Measurements from ENCODE around the gene FAM167B. TPM values are rescaled to one million over a fixed set of nuclear protein-coding genes. Genes with fewer than 3 reads are reported as not detected.

Gene FAM167B
- total RNA-seq, 1 experiment from 2014 or later, result 1.5 TPM

DNA sequence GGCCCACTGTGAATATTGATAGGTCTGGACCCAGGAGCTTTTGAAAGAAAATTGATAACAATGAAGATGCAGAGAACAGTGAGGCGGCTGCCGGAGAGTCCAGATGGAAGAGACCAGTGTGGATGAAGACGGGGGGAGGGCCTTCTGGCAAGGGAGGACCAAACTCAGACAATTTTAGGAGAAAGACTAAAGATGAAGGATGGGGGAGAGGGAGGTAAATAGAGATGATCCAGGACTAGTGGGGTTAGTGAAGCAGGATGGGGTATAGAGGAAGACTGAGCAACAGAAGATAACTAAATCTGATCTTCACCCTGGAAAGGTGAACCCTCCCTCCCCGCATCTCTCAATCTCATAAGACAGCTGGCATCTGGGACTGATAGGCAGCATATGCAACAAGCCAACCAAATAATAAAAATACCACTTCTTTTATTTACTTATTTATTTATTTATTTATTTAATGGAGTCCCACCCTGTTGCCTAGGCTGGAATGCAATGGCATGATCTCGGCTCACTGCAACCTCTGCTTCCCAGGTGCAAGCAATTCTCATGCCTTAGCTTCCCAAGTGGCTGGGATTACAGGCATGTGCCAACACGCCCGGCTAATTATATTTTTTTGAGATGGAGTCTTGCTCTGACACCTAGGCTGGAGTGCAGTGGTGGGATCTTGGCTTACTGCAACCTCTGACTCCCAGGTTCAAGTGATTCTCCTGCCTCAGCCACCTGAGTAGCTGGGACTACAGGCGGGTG, 14.3 kb upstream of the FAM167B start:
- H2BK20ac ChIP-seq (ENCODE audit: low read depth, low read length, poor library complexity, severe bottlenecking), result no peak overlapping the region
- H3K4ac ChIP-seq (ENCODE audit: low read depth, low read length), result no peak overlapping the region
- H2BK120ac ChIP-seq (ENCODE audit: low read depth, low read length, poor library complexity, severe bottlenecking), result no peak overlapping the region
- no peaks in the 10 kb centered on the region for H4K20me1 ChIP-seq (ENCODE audit: control insufficient read depth, insufficient read depth, insufficient read length)
- H4K5ac ChIP-seq (ENCODE audit: insufficient read length, low read depth, low read length), result no peak overlapping the region
- no peaks in the 10 kb centered on the region for H3K23me2 ChIP-seq (ENCODE audit: insufficient read length, low read depth, low read length, poor library complexity, severe bottlenecking)
- no peak overlapping the region for H3T11ph ChIP-seq (ENCODE audit: low read length)
- no peak overlapping the region for H3K27ac ChIP-seq (ENCODE audit: insufficient read length, low read depth, low read length)
- no peak overlapping the region for H3K4me2 ChIP-seq (ENCODE audit: insufficient read depth, insufficient read length, low read length)
- no peak overlapping the region for H2BK5ac ChIP-seq (ENCODE audit: insufficient read length, low read length)
- H2AFZ ChIP-seq (ENCODE audit: low read length), result no peak overlapping the region
- no peaks in the 10 kb centered on the region for H3K79me2 ChIP-seq (ENCODE audit: insufficient read depth, low read length)
- no peaks in the 10 kb centered on the region for H3K79me1 ChIP-seq (ENCODE audit: insufficient read depth, low read depth, low read length, poor library complexity, severe bottlenecking)
- H3K27me3 Mint-ChIP-seq (ENCODE audit: low read depth), result no peaks in the 10 kb centered on the region
- peaks cover 22 to 66% (median 31%) of the 10 kb centered on the region in 3 experiments for H3K36me3 Mint-ChIP-seq (ENCODE audit: insufficient read depth in 1 of 3, low read depth in 3 of 3)
- H3K27ac Mint-ChIP-seq, result peak overlapping the region in 2 of 3 experiments; percentile 89 to 95; a peak in 4 of 7 replicates
- no peak overlapping the region for H3K18ac ChIP-seq (ENCODE audit: insufficient read length, low read depth, low read length)
- H2BK15ac ChIP-seq (ENCODE audit: low read depth, low read length), result no peak overlapping the region
- H3K9me3 ChIP-seq (ENCODE audit: control insufficient read depth, low read depth, low read length), result no peaks in the 10 kb centered on the region
- no peak overlapping the region for H3K9ac ChIP-seq (ENCODE audit: extremely low read depth, insufficient read length, low read length)
- H4K91ac ChIP-seq (ENCODE audit: insufficient read length, low read depth, low read length), result no peak overlapping the region
- WGBS (ENCODE audit: extremely low coverage, insufficient read length, low lambda C conversion rate), result no CpG with 5 or more reads among the region's 8 CpGs
- H3K56ac ChIP-seq (ENCODE audit: insufficient read length, low read depth, low read length), result no peak overlapping the region
- H2AK5ac ChIP-seq (ENCODE audit: insufficient read length, low read length), result no peak overlapping the region
- no peaks in the 10 kb centered on the region for H3K27me3 ChIP-seq (ENCODE audit: insufficient read depth, low read length)
- no peak overlapping the region for H3K4me3 Mint-ChIP-seq
- no peak overlapping the region for H3K23ac ChIP-seq (ENCODE audit: insufficient read length, low read depth, low read length)
- H3K9me3 Mint-ChIP-seq, result no peaks in the 10 kb centered on the region
- TF ChIP-seq, protein P1, sequence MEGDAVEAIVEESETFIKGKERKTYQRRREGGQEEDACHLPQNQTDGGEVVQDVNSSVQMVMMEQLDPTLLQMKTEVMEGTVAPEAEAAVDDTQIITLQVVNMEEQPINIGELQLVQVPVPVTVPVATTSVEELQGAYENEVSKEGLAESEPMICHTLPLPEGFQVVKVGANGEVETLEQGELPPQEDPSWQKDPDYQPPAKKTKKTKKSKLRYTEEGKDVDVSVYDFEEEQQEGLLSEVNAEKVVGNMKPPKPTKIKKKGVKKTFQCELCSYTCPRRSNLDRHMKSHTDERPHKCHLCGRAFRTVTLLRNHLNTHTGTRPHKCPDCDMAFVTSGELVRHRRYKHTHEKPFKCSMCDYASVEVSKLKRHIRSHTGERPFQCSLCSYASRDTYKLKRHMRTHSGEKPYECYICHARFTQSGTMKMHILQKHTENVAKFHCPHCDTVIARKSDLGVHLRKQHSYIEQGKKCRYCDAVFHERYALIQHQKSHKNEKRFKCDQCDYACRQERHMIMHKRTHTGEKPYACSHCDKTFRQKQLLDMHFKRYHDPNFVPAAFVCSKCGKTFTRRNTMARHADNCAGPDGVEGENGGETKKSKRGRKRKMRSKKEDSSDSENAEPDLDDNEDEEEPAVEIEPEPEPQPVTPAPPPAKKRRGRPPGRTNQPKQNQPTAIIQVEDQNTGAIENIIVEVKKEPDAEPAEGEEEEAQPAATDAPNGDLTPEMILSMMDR (conservative IDR thresholded peaks at IDR 0.05), result no peak
- peaks cover 2 to 5% of the 10 kb centered on the region in 2 experiments; a peak in 3 of 4 replicates for H3K4me1 Mint-ChIP-seq
- no peak for DNase-seq
- no peaks in the 10 kb centered on the region for H3K4me1 ChIP-seq (ENCODE audit: insufficient read depth, low read length)
- no peak overlapping the region for H3K14ac ChIP-seq (ENCODE audit: insufficient read depth, low read length)
- H2BK12ac ChIP-seq (ENCODE audit: insufficient read length, low read depth, low read length), result no peak overlapping the region
- no peak overlapping the region for H4K8ac ChIP-seq (replicated peaks; ENCODE audit: insufficient read length, low read depth, low read length)

Data from H9 (cell line).